Activated naive CD4-positive, alpha-beta T cell treated with anti-CD3 and anti-CD28 coated beads, Interleukin-2, amount 50 U/mL, for 16 hours (primary cell): ENCODE data around the gene VWC2L.

ENCODE experiments used
- DNase-seq: peaks from one replicate; pipeline ENCODE4 v3.0.0-alpha.2; 2020

The VWC2L gene

GRCh38 chr2:214604861-214605260, 194.0 kb downstream of the VWC2L start:
- DNase-seq = no peak

GRCh38 chr2:214607051-214607450, 196.2 kb downstream of the VWC2L start:
- no peak for DNase-seq

GRCh38 chr2:214611015-214611414, 200.2 kb downstream of the VWC2L start:
- no peak for DNase-seq

GRCh38 chr2:214624166-214624760, 213.4 kb downstream of the VWC2L start:
- DNase-seq = no peak

DNA sequence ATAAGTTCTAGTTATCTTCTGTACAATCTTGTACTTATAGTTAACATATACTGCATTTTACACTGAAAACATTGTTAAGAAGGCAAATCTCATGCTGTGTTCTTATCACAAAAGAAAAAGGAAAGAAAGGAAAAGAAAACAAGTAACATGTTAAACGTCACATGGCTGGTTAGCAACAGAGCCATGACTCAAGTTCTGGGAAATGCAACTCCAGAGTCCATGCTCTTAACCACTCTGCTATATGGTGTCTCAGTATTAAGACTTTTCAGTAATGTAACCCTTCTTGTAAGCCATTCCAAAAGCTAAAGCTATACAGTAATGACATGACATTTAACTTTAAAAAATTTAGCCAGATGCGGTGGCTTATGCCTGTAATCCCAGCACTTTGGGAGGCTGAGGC, 217.2 kb downstream of the VWC2L start:
- no peak for DNase-seq
